ENCODE measurements around the gene USP36.
"Not testable (repeated sequence)": the region's sequence is repeated elsewhere in the genome, so short reads cannot be mapped to it uniquely, and the experiment has no call there.

The USP36 gene

DNA sequence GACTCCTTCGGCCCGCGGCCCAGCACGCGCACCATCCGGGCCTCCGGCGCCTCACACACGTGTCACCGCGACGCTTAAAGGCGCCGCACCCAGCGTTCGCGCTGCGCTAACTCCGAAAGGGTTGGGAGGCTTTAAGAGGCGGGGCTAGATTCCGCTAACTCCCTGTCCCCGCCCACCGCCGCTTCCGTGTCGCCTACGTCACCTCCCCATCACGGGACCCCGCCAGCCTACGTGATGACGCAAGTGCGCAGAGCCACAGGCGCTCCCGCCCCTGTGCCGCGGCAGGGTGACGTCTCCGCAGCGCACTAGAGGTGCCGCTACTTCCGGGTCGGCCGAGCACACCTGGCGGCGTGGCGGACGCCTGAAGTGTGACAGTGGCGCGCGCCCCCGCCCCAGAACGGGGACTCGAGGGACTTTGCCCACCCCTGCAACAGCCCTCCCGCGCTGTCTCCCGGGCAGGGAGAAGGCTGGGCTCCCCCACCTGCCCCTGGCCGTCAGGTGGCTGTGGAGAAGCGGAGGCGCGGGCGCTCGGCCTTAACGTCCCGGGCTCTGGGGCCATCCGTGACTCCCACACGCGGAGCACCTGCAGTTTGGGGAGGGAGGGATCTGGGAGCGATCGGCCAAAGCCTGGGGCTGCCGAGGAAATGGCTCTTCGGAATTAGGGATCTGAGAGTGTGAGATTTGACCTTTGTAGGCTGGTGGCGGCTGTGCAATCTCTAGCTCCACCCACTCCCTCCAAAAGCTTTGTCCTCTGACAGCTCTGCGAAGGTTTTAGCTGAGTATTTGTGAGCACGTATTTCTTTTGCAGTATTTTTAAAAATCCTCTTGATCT is at the start of gene USP36:
Gene USP36 (minus strand): TSS at position 35 of the 832 bp plus-strand sequence. CDS start 4,451 bp downstream, outside the sequence.
- peak; percentile 99 for DNase-seq

DNA sequence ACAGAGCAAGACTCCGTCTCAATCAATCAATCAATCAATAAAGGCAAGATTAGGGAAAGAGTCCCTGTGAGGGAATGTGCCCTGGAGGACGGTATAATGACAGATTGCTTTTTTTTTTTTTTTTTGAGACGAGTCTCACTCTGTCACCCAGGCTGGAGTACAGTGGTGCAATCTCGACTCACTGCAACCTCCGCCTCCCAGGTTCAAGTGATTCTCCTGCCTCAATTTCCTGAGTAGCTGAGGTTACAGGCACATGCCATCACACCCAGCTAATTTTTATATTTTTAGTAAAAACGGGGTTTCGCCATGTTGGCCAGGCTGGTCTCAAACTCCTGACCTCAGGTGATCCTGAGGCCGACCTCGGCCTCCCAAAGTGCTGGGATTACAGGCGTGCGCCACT is 49.5 kb upstream of the USP36 start:
- not testable (repeated sequence) for DNase-seq

DNA sequence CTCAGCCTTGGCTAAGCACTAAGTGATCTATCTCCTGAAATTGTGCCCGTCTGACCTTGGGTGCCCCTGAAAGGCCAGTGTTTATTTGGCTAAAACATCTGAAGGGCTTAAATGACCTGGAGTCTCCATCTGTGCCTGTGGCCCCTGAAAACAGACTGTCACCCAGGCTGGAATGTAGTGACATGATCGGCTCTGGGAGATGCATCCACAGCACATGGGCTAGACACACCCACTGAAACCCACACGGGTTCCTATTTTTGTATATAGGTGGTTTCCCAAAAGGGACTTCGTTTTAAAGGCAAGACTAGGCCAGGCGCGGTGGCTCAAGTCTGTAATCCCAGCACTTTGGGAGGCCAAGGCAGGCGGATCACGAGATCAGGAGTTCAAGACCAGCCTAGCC is 48.9 kb upstream of the USP36 start:
- DNase-seq = no peak

DNA sequence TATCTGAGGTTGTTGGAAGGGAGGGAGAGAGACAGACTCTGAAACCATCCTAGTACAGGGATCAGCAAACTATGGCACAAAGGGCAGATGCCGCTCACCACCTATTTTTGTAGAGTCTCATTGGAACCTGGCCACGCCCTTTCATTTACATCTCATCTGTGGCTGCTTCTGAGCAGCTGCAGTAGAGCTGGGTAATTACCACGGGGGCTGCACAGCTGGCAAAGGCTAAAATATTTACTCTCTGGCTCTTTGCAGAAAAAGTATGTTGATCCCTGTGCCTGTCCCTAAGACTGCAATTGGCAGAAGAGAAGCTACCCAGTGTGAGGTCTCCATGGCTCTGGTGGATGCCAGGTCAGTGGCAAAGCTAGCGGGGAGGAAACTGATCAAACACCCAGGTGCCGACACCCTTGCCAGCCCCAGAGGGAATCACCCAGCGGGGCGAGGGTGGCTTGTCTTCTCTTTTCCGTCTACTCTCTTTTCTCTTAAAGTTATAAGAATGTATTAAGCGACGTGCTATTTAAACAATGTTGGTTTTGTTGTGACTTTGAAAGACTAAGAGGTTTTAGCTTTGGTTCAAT is 48.4 kb upstream of the USP36 start:
- no peak for DNase-seq

DNA sequence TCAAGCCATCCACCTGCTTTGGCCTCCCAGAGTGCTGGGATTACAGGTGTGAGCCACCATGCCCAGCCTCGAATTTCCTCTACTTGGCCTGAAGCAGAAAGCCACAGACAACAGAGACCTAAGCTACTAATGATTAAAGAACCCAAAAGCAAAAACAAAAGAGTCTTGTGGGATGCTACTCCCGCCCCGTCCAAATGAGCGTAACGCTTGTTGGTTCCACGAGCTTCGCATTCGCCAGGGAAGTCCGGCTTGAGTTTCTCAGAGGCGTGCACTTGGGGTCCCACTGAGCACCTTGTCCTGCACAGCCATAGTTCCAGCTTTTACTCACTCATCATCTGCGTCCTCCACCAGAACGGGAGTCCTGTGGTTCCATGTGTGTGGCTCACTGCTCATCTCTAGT is 46.3 kb upstream of the USP36 start:
- DNase-seq = no peak

DNA sequence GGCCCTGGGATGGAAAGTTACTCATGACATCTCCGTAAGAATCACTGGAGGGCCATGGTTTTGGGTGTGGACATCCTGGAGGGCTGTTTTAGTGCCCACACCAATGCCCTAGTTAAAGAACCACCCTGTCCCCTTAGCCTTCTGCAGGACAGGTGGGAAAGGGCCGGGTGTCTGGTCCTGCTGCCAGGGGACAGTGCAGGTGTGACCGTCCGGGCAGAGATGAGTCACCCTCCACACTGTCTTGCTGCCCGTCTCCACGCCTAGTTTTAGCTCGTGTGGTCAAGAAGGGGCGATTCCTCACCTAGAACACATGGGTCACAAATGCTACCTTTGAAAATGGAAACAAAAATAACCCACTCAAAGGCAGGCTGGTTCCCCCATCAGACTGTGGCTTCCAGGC is 45.3 kb upstream of the USP36 start:
- no peak for DNase-seq

DNA sequence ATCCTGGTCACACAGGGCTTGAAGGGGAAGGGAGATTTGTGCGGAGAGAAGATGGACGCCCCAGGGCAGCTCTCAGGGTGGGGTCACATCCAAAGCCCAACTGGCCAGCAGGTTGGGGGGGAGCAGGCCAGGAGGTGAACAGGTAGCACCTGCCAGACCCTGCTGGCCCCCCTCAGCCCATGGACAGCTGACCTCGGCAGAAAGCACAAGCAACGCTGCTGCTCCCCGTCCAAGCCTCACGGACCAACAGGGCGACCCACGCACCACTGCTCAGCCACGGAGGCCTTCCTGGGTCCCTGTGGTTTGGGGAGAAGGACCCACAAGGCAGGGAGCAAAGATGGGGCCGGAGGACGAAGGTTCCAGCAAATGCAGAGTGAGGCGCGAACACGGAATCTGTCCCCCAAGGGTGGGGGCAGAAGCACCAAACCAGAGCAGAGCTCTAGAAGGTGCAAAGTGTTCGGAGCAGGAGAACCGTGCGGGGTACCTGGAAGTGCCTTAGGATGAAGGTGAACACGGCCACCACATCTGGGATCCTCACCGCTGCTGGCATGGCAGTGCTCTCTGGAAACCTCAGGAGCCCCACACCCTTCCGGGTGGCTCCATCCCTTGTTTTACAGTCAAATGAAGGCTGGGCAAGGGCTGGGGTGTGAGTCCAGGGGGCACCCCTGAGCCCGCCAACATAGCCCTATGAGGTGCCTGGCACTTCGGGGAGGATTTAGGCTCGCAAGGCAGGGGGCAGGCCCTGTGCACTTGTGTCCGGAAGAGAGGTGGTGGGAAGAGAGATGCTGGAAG is 44.5 kb upstream of the USP36 start:
- DNase-seq = no peak

DNA sequence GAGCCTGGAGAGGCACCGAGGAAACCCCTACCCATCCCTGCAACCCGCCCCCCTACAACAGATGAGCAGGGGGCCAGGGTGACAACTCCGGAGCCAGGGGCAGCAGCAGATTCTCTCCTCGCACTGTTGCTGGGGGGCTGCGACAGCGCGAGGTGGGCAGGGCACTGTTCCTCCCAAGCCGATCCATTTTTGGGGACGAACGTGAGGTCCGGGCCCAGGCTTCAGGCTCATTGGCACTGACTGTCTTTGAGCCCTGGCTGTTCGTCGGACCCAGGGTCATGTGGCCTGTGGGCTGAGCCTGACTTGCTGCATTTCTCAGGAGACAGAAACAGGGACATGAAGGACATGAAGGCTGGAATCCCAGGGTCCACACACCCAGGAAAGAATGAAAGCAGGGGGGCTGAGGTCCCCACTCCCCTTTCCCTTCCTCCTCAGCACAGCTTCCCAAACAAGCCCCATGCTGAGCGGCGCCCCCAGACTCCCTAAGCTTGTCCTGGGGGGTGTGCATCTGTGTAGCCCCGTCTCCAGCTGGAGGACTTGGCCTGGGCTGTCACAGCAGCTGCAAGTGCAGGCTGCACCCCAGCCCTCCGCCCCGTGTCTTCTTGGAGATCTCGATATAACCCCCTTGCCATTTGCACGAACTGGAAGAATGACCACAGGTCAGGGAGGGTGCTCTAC is 43.7 kb upstream of the USP36 start:
- DNase-seq = no peak

DNA sequence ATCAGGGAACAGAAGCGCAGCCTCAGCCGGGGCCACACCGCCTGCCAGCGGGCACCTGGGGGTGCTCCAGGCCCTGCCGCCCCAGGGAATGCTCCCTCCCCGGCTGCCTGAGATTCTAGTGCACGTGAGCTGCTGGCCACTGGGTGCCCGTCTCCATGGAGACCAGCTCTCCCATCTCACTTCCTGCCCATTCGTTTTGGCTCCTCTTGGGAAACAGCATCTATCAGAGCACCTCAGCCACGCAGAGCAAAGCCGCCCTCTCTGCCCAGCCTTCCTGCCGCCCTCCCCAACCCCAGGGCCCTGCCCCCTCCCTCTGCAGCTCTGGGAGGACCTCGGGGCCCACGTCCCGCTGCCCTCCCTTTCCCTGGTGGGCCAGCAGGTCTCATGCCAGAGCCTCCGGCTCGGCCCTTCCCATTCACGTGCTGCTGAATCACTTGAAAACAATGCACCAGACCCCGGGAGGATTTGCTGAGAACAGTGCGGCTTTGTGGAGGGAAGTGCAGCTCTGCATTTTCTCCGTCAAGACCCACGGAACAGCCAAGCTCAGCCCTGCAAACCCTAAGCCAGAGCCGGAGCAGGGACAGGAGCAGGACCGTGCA is 43.0 kb upstream of the USP36 start:
- DNase-seq = peak; percentile 20

DNA sequence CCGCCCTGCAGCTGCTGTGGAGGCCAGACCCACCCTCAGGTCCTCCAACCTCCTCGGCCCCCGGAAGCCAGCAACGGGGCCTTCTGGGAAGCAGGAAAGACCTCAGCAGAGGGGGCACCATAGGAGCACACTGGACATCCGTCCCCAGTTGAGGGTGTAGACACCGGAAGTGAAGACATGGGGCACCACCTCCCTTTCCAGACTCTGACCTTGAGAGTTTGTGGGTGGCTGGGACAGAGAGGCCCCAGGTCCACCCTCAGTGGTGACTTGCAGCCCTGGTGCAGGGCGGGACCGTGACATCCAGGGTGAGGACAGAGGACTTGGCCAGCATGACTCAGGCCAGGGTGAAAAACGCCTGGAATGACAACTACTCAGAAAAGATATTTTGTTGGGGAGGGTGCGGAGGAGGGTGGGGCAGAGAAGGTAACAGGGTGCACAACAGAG is 42.5 kb upstream of the USP36 start:
- DNase-seq = no peak

DNA sequence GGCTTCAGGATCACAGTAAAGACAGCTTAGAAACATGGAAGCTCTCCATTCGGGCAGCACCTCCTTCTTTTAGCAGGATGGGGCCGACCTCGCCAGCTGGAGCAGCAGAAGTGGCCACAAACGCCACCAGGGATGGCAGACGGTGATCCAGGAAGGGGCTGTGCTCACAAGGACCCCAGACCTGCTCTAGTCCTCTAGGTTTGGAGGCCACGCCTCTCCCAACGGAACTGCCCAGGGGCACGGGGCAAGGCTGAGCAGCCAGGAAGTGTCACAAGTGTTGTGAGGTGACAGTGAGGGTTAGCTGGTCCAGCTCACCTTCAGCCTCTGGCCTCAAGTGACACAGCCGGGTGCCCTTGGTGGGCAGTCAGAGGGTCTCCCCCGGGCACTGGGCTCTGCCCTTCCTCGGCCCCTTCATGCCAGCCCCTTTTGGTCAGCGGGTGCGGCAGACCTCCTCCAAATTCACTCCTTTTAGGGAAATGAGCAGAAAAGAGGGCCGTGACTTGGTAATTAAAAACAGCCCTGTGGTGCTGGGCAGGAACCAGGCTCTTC is 42.0 kb upstream of the USP36 start:
- DNase-seq = no peak

DNA sequence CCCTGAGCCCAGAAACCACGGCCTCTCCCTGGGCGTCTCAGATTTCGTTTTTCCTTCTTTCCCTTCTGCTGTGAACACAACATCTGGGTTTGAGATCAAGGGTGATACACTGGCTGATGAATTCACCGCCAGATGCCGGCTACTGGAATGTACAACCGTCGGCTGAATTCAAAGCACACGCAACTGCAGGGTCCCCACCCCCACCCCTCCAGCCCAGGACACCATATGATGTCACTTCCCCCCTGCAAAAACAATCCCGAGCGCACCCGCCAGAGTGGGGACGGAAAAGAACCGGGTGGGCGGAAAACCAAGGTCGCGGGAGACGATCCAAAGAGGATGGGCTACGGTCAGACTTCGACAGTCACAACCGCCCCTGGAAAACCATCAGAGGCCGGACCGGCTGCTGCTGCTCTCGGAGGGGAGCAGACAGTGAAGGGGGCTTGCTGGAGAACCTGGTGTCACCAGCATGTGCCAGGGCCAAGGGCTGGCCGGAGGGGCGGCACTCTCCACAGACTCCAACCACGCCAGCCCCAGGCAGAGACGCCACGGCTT is 39.1 kb upstream of the USP36 start:
- DNase-seq = no peak

DNA sequence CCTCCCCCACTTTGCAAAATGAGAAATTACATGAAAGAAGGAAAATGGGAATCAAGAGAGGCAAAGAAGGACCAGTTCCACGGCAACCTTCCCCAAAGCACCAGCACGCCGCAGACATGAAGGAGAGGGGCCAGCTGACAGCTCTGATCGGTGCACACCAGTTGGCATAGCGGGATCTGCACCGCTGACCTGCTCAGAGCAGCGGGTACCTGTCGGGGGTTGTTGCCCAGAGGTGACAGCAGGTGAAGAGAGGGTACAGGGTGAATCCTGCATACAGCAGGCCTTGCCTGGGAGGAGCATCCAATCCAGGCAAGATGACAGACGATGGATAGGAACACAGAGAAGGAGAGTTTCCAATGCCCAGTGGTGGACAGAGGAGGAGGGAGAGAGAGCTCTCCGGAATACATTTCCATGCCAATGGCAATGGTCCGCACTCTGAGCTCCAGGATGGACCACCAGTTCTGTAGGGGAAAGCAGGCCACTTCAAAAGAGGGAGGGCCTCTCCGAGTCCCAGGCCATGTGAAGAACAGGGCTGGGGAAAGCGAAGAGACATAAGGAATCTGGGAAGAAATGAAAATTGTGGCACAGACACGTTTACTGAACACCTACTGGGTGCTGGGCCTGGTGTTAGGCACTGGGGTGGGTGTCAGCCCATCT is 38.4 kb upstream of the USP36 start:
- no peak for DNase-seq

DNA sequence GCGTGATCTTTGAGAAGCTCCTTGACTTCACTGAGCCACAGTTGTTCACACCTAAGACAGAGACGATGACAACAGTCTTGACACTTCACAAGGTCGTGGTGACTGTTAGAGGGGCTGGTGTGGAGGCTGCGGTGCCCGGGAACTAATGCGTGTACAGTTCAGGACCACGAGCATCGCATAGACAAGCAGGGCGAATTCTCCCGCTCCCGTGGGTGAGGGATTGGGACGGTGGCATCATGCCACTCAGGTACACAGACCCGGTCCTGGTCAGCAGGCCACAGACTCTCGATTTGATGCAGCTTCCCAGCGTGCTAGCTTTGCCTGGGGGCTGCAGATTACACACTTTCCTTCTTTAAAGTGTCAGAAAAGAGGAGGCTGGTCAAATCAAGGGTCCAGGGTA is 37.6 kb upstream of the USP36 start:
- DNase-seq = no peak

DNA sequence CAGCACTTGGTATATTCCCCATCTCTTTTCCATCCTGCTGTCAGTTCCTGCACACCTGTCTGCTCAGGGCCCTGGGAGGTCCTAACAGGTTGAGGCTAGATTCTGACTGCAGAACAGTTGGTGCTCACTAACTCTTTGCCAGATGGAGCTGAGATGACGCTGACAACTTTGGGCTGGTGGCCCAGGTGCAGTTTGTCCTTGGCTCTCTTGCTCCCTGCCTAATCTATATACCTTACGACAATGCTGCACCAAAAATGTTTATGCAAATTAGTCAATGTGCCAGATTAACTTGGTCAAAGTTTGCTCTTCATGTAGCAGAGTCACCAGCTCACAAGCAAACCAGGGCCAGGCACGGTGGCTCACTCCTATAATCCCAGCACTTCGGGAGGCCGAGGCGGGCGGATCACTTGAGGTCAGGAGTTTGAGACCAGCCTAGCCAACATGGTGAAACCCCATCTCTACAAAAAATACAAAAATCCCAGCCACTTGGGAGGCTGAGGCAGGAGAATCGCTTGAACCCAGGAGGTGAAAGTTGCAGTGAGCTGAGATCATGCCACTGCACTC is 36.4 kb upstream of the USP36 start:
- DNase-seq = not testable (repeated sequence)

DNA sequence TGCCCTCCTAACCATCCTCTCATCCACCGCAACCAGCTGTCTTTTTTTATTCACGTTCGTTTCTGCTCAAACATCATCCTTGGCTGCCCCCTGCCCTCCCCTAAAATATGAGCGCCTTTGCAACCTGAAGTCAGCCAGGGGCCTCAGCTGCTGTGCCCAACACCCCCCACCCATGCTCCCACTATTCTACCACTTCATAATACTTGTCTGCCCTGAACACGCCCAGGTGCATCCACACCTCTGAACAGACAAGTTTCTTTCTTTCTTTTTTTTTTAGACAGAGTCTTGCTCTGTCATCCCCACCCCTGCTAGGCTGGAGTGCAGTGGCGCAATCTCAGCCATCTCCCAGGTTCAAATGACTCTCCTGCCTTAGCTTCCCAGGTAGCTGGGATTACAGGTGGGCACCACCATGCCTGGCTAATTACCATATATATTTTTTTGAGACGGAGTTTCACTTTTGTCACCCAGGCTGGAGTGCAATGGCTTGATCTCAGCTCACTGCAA is 35.5 kb upstream of the USP36 start:
- no peak for DNase-seq

DNA sequence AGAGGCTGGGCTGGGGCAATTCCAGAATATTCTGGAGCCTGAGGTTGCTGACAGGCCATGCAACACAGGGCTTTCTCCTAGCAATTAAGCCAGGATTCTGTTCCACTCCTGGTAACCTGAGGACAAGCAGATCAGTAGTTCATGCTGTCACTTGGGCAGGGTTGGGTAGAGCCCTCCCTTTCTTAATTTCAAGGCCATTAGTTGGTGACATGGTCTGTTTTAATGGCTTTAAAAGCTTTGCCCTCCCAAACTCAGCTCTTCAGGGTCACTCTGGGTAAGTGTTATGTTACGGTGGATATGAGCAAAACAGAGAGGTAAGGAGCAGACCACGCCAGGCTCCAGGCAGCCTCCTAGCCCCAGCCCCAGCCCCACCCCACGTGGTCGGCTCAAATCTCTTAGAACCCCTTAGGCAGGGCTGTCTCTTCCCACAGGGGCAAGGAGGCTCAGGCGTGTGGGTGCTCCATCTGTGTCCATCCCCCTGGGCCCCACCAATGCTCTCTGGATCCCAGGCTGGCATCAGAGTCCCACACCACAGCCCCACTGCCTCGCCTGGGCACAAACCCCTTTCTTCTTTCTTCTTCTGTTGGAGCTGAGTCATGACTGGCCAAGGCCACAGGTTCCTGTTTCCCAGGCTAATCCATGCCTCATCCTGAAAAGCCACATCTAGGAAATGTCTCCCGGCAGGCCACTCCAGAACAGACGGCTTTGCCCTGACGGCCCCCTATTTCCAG is 34.9 kb upstream of the USP36 start:
- DNase-seq = no peak

DNA sequence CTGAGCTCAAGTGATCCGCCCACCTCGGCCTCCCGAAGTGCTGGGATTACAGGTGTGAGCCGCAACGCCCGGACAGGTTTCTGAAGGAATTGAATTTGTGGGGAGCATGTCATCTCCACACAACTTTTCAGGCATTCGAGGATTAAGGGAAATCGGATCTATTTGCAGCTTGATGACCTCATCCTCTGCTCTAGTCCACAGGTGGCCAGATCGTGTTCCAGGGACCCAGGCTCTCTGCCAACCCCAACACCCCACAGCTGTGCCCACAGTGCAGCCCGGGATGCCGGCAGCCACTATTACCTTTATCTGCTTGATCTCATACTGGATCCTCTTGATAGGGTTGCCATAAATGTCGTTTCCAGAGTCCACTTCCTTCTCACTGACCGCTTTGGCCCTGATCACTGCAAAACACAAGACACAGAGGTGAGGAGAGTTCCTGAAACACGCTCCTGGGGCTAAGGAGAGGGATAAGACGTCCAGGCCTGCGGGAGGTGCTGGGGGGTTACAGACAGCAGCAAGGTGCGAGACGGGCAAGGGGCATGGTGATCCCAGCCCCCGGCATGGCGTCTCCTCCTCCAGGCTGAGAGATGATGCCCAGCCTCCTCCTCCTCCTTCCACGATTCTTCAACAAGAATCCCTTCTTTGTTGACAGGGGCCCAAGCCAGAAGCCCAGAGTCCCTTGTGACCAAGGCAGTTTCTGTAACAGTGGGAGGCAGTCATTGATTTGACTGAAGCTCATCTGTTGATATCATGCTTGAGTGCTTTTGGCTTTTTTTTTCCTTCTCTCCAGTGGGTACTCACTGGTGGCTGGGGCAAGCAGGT is 33.1 kb upstream of the USP36 start:
- DNase-seq = peak; percentile 86

DNA sequence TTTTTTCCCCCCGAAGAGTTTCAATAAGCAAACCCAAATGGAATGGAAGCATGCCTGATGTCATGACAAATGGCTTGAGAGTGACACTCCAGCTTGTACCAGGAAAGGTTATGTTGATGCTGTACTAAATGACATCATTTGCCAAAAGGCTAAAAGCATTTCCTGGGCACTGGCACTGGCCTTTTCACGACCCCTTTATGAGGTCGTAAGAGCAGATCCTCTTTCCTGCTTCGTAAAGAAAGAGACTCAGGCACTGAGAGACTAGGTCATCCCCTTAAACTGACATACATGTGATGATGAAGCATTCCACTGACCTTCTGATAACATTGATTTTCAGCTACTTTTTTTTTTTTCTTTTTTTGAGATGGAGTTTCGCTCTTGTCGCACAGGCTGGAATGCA is 31.9 kb upstream of the USP36 start:
- DNase-seq = peak; percentile 72

Data from NCI-H2029 (cell line).